Activated CD4-positive, alpha-beta T cell treated with anti-CD3 and anti-CD28 coated beads, Interleukin-2, Interleukin-4, amounts not matched to agents 100 ng/mL and 50 ng/mL, durations not matched to agents 16 hours and 8 hours (primary cell): ENCODE results near the gene PYGL.

ENCODE experiments used
- DNase-seq: peaks from one replicate; pipeline ENCODE4 v3.0.0-alpha.2; 2020; ENCODE audit warnings: low spot score

The PYGL gene

DNA sequence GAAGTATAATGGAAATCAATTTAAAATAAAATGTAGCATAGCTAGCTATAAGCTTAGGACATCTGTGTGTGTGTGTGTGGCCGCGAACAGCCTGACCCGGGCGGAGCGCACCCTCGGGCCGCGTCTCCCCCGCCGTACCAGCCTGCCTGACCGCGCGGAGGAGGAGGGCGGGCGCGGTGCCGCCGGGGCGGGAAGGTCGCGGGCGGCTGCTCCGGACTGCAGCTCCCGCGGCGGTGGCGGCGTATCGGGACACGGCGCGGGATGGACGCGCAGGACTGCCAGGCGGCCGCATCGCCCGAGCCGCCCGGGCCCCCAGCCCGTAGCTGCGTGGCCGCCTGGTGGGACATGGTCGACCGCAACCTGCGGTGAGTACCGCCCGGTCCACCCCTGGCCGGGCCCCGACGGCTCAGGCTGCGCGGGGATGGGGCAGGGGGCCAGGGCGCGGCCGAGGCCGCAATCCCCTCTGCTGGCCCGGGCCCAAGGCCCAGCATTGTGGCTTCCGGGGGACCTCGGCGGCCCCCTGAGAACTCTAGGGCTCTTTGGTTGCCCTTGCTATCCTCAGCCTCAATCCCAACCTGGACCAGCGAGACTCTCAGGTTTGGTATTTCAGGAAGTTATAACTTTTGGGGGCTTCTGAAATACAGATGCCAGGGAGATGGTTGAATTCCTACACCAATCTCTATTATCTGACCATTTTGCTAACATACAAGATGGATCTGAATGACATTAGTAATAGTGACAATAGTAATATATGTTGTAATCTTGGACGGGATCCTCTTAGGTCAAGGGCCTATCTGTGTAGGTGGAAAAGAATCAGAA lies 72.2 kb downstream of the PYGL start, which contains the start of gene ABHD12B:
Gene ABHD12B, plus strand, starts transcription at position 140 of the 819 bp plus-strand sequence. Its CDS starts 122 bp downstream, at position 262.
- DNase-seq: no peak

GRCh38 chr14:50871228-50871627 lies 73.1 kb downstream of the PYGL start:
- DNase-seq: no peak

GRCh38 chr14:50865391-50866076 lies 78.7 kb downstream of the PYGL start:
- DNase-seq: no peak

DNA sequence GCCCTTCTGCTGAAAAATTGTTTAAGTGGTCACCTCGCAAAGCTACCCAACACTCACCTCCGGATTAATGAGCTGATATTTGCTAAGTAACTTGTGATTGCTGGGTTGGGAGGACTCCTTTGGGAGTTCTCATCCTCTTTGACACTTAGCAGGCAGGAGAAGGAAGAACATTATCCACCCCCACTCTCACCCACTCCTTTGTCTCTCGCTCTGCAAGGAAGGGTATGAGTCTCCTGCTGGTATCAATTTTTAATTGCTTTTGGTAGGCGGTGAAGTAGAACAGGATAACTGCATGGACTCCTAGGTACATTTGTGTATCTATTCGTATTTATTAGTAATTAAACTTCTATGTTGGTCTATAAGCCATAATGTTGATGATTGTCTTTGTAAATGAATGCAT lies 79.3 kb downstream of the PYGL start:
- DNase-seq: no peak

GRCh38 chr14:50864237-50864636 lies 80.0 kb downstream of the PYGL start:
- DNase-seq: no peak

DNA sequence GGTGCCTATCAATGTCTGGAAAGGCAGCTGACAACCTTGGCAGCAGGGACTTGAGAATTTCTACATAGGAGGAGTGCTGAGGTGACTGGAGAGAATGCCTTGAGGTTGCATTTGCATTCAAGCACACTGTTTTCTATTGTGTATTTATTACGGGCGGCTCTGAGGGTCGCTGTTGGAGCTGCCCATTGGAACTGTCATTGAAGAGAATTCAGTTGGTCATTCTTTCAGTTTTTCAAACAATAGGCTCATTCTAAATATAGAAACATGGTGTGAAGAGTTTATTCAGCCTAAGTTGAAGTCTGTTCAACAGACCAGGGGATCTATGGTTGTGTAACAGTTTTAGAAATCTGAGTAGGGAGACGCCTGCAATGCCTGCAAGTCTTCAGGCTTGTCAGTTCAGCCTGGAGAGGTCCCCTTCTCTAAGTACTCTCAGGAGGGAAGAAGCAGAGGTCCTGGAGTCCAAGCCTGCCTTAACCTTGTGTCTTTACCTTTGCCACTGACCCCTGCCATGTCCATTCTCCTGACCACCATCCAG lies 82.2 kb downstream of the PYGL start:
- DNase-seq: no peak

DNA sequence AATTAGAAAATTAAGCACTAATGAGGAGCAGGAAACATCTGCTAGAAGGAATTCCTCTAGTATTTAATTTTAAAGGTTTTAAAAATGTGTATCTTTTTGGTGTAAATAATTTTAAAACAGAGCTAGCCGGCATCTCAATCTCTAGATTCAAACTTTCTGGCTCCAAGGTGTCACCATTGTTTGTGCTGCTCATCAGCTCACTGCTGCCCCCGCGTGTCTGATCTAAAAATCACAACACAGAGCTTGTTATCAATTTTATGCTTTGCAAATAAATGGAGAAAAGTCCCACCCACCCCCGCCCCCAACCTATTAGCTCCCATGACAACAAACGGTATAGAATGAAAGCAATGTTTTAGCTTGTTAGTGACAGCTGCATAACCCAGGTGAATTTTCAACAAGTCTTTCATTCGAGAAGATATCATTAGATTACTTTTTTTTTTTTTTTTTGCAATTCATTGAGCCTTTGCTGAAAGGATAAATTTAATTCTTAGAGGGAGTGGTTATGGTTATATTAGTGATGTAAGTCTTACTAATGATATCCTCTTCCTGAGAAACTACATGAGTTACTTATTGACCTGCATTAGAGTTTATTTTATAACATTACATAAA lies 83.7 kb downstream of the PYGL start:
- DNase-seq: peak; percentile 86

DNA sequence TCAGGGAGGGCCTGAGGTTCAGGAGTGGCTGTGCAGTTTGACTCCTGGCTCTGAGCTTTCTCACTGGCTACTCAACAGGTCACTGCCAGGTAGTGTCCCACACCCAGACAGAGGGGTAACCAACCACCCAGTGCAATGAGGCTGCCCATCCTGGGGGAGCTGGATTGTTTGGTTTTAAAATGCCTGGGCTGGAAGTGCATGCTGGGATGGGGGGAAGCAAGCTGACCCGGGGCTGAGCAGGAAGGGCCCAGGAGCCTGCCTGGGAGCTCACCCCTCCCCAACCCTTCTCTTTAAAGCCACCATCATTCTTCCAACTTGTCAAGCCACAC lies 85.0 kb downstream of the PYGL start:
- no peak for DNase-seq

- no peak for DNase-seq
Observed at GRCh38 chr14:50856660-50857059, 87.6 kb downstream of the PYGL start.

GRCh38 chr14:50855558-50855957 lies 88.7 kb downstream of the PYGL start:
- DNase-seq: no peak
